ENCODE data around the gene ASB17.
"Not testable (repeated sequence)": the region's sequence is repeated elsewhere in the genome, so short reads cannot be mapped to it uniquely, and the experiment has no call there.

Gene ASB17, protein sequence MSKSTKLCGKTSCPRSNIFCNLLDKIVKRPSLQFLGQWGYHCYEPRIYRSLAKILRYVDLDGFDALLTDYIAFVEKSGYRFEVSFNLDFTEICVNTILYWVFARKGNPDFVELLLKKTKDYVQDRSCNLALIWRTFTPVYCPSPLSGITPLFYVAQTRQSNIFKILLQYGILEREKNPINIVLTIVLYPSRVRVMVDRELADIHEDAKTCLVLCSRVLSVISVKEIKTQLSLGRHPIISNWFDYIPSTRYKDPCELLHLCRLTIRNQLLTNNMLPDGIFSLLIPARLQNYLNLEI

DNA sequence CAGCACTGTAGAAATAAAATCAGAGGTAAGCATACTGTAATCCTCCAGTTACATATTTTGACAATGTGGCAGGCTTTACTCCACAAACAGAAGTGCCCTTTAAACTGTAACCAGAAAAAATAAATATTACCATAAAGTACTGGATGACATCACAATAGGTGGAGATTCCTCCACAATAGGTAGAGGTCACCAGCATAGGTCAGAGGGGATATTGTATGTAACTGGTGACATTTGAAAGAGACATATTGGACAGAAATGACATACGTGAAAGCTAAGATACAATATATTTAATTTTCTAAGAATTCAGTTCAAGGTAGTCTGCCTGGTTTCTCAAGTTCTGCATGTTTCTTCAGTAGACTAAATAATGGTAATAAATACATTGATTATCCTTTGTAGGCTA, at the start of gene ASB17:
ASB17 (minus strand) TSS at position 101 of the 400 bp plus-strand sequence. CDS start 113 bp downstream, outside the sequence.
- no peak for DNase-seq

DNA sequence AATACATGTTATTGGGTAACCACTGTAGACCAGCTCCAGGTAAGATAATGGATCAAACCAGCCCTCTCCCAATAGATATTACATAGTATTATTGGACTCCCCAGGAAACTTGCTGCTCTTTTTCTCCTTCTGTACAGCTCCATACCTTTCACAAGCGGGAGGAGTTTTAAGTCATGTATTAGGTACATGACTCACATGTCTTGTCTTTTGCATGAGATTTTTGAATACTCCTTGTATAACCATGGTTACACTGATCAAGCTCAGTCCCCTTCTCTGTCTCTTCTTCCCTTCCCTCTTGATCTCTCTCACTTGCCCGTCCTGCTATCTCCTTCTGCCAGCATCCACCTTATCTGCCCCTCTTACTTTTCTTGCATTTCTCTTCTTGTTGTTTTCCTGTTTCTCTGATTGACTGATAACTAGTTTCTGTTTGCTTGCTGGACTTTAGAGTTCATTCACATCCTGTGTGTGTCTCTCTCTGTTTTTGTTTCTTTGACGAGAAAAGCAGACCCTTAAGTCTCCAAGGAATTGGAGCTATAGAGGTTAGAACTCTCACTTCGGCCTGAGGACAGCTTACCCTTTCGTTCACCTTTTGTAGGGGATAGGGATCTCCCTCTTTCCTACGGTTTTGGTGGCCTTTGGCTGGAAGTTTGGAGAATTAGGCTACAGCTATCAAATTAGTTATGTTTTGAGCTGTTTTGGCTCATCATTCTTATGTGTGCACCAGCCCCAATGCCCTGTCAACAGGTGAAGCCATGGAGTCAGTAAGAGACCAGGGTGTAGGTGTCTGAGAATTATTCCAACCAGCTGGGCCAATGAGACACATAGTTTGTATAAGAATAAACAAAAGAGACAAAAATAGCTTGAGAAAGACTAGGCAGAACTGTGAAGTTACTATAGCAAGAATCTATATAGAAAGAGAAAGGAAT, 49.0 kb upstream of the ASB17 start:
- DNase-seq = no peak

DNA sequence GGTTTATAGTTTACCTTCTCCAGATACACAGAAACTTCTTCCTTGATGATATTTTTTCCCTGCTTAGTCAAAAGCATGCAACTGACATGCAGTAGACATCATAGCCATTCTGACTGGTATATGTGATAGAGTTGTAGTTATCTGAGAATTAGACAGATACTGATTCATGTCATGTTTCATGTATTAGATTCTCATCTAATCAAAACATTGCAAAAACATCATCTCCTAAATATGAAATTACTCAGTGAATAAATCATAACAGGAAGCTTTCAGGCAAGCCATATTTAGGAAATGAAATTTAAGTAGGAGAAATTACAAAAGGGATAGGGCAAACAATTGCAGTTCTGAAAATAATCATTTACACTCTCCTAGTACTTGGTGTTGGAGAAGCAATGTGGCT, 38.4 kb upstream of the ASB17 start:
- no peak for DNase-seq

DNA sequence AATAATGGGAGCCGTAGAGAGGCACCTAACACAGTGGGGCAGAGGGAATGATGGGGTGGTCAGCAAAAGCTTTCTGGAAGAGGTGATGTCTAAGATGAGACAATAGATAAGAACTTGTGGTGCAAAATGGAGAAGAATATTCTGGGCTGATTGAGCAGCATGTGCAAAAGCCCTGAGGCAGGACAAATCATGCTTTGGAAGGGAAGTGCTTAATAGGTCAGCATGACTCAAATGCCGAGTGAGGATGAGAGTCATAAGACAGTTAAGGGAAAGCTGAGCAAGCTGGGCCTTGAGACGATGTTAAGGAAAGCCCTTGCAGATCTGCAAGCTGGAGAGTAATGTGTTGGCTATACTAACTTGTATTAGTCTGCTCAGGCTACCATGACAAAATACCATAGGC, 37.3 kb upstream of the ASB17 start:
- no peak for DNase-seq

DNA sequence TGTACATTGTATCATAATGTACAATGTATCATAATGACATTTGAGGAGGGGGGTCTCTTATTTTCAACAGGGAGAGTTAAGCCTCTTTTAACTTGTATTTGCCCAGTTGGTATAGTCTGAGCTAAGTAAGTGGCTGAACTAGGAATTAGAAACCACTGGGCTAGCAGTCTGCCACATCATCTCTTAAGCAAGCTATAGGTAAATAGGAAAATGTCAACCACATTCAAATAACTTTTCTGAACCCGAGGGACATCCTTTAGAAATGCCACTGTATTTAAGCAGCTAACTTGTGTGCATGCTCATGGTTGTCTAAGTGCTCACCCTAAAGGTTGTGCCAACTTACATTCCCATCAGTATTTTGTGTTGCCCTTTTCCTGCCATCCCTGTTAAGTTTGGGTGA, 35.5 kb upstream of the ASB17 start:
- DNase-seq = no peak

DNA sequence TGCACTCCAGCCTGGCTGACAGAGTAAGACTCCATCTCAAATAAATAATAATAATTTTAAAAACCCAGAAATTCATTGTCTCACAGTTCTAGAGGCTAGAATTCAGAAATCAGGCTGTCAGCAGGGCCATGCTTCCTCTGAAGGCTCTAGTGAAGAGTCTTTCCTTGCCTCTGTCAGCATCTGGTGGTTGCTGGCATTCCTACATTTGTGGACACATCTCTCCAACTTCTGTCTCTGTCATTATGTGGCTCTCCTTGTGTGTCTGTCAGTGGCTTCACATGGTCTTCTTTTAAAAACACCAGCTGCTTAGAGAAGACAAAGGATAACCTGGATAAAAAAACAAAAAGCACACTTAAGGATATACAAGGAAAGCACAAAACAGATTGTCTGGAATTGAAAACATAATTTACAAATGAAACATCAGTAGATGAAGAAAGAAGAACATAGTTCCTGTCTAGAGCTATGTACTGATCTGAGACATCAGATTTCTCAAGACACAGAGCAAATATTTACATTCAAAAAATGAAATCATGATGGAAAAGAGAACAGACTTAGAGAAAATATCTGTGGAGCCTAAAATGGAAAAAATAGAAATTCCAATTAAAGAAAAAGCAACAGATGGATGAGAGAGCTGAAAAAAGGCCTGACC, 32.7 kb upstream of the ASB17 start:
- no peak for DNase-seq

DNA sequence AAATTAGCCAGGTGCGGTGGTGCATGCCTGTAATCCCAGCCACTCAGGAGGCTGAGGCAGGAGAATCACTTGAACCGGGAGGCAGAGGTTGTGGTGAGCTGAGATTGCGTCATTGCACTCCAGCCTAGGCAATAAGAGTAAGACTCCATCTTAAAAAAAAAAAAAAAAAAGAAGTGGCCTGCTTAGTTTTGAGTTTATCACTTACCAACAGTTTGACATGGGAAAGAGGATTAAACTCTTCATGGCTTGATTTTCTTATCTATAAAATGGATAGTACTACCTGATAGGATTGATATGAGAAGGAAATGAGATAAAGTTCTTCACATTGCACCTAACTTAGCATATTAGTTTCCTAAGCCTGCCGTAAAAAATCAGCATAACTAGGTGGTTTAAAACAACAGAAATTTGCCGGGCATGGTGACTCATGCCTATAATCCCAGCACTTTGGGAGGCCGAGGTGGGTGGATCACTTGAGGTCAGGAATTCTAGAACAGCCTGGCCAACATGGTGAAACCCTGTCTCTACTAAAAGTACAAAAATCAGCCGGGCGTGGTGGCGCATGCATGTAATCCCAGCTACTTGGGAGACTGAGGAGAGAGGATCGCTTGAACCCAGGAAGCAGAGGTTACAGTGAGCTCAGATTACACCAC, 32.0 kb upstream of the ASB17 start:
- not testable (repeated sequence) for DNase-seq

DNA sequence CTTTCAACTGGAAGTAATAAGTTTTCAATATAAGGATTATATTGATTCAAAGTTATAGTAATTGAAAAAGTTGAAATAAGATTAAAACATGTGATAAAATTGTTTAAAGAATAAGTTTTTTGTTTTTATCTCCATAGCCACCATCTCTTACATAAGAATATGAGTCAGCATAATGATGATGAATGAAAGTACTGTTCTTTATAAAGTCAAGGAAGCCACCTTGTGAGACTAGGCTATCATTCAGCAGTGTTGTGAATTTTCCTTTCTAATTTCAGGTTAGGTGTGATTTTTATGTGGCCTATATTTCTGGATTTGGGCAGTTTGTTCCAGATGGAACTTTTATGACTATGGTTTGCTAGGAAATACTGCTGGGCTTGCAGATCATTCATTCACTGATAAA, 22.4 kb upstream of the ASB17 start:
- no peak for DNase-seq

DNA sequence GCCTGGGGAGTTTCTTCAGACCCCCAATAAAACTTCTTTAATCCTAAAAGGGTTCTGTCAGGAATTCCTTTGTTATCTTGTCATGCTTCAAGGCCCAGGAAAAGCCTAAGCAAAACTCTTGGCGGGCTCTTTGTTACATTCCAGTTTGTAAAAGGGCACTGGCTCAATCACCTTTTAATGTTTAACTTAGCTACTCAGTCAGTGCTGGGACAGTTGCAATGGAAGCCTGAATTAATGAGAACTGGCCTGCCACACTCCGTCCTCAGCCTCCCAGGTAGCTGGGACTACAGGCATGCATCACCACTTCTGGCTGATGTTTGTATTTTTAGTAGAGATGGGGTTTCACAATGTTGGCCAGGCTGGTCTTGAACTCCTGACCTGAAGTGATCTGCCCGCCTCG, 21.3 kb upstream of the ASB17 start:
- no peak for DNase-seq

DNA sequence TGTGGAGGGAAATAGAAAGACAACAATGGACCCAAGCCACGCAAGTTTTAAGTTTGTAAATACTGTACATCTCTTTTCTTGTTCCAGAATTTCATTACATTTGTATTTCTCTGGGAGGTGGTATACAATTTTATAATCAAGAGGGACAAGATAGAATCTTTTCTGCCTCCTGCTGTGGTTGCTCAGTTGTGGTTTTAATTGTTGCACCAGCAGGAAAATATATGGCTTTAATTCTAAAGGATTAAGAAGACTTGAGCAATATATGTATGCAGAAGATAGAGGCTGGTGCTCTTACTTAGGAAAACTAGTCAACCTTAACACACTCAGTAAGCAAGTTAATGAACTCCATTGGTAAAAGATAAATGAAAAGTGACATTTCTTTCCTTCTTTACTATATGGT, 19.8 kb upstream of the ASB17 start:
- no peak for DNase-seq

DNA sequence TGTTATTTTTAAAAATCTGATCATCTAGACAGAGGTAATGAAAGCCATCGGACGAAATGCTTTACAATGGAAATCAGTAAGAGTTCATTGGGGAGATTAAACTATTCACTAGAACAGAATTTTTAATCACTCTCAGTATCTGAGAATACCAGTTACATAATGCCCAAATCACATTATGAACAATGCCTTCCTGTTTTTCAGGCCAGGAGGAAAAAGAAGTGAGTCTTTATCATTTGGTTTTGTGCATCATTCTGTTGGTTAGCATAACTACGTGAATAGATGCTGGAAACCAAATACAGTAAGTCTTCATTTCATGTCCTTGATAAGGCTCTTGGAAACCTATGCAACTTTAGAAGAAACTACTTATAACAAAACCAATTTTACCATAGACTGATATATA, 18.0 kb upstream of the ASB17 start:
- DNase-seq = no peak

DNA sequence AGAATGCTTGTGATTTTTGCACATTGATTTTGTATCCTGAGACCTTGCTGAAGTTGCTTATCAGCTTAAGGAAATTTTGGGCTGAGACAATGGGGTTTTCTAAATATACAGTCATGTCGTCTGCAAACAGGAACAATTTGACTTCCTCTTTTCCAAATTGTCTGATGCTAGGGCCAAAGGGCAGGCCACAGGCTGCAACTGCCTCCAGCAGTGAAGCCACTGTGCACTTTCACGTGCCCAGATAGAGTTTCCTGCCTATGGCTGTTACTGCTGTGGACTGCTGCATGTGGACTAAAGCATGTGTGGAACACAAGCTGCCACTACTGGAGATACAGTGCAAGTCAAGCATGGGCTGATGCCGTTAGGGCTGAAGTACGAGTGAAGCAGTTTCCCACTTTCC, 10.8 kb upstream of the ASB17 start:
- DNase-seq = not testable (repeated sequence)

DNA sequence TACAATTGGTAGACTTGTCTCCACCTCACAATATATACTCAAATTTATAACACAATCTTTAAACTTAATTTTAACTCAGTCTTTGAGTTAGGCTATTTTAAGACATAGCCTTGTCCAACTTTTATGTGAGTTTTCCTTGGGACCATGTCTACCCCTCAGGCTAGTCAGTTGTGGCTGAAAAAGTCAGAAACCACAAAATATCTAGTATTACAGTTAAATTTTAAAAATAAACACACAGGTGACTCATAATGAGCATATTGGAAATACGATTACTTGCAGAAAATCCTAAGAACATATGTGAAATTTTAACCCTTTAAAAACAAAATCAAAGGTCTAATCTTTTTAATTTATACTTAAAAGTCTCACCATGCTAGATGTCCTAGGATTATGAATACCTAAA, 4.8 kb upstream of the ASB17 start:
- DNase-seq = no peak

DNA sequence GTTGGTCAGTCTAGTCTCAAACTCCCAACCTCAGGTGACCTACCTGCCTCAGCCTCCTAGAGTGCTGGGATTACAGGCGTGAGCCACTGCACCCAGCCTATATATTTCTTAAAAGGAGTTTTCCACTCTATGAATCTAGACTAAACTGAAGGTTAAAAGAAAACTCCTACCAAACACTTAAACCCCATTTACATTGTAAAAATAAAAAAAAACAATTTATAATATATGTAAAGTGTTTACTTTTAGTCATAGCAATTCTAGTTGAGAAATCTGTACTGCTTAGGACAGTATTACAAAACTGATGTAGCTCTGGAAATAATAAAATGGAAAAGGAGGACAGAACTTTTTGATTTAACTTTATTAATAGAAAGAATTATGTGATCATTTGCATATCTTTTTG, 9.5 kb downstream of the ASB17 start:
- DNase-seq = no peak

DNA sequence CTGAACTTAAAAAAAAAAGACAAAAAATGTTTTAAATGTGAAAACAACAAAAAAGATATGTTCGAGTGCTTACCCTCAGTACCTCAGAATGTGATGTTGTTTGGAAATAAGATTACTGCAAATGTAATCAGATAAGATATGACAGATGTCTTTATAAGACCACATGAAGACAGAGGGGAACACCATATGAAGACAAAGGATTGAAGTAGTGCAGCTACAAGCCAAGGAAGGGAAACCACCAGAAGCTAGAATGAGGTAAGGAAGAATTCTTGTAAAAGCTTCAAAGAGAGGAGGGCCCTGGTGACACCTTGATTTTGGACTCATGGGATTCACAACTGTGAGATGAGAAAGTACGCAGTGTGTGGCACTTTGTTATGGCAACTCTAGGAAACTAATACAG, 15.4 kb downstream of the ASB17 start:
- no peak for DNase-seq

DNA sequence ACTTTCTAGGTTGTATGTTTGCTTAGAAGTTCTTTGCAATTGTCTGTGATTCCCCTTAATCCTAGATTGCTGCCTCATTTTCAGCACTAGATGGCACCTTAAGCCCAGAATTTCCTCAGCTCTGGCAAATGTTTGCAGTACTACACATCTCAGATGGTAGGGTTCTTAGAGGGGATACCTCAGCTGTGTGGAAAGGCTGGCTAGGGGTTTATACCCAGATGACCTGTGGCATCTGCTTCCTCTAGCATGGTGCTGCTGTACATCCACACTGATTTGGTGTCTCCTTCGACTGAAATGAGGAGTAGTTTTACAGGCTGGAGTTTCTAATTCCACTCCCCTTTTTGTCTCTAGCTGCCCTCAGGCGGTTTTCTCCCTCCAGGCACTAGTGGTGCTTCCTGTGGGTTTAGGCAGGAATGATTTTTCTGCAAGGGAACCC, 23.5 kb downstream of the ASB17 start:
- no peak for DNase-seq

DNA sequence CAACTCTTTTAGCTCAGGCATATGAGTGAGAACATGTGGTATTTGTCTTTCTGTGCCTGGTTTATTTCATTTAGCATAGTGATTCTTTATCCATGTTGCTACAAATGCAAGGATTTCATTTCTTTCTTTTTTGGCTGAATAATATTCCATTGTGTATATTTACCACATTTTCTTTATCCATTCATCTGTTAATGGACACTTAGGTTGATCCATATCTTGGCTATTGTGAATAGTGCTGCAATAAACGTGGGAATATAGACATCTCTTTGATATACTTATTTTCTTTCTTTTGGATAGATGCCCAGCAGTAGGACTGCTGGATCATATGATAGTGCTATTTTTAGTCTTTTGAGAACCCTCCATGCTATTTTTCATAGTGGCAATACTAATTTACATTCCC, 30.8 kb downstream of the ASB17 start:
- DNase-seq = no peak

DNA sequence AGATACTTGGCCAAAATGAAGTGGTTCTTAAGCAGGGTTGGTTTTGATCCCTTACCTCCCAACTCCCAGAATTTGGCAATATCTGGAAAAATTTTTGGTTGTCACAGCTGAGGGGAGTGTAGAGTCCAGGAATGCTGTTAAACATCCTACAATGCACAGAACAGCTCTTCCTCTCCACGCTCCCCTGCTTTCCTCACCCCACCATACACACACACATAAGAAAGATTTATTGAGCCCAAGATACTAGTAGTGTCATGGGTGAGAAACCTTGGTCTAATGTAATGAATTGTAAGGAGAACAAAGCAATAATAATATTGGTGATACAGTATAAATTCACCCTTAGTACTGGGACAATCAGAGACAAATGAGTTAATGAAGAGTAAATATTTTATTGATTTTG, 47.8 kb downstream of the ASB17 start:
- no peak for DNase-seq

DNA sequence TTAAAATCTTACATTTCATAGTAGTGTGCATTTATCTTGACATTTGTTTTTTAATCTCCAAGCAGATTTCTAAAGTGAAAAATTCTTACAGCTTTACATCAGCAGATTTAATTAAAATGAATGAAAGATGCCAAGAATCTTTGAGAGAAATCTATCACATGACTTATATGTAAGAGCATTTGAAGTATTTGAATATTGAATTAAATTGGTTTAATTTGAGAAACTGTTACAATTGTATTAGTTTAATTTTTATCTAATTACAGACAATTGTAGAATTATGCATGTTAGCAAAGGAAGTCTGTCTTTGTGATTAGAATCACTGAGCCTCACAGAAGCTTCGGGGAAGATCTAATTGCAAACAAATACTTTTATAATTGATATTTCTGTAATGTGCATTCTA, 52.2 kb downstream of the ASB17 start:
- DNase-seq = no peak

DNA sequence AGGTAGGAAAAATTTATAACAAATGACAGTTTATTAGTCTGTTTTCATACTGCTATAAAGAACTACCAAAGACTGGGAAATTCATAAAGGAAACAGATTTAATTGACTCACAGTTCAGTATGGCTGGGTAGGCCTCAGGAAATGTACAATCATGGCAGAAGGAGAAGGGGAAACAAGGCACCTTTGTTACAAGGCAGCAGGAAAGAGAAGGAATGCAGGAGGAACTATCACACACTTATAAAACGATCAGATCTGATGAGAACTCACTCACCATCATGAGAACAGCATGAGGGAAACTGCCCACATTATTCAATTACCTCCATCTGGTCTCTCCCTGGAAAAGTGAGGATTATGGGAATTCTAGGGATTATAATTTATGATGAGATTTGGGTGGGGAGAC, 61.3 kb downstream of the ASB17 start:
- no peak for DNase-seq

All from activated CD4-positive, alpha-beta T cell treated with anti-CD3 and anti-CD28 coated beads, Interleukin-2, amount 50 U/mL, for 48 hours (primary cell).